H1 (cell line): Measurements from ENCODE around the gene ARSB. TPM values are rescaled to one million over a fixed set of nuclear protein-coding genes. Genes with fewer than 3 reads are reported as not detected.

Source experiments
- RAD21 ChIP-seq, 2 experiments: IDR thresholded peaks in 1 of 2; conservative IDR thresholded peaks in 1 of 2; 2 replicates each; pipeline ENCODE4 v1.6.1; 2011; ENCODE audit warnings: low read depth in 2 of 2, low read length in 2 of 2, improper control_type of control experiment in 1 of 2, inconsistent platforms in 1 of 2, mild to moderate bottlenecking in 1 of 2, moderate library complexity in 1 of 2
- polyA plus RNA-seq, 7 experiments: library from polyadenylated mRNA; depleted of rRNA in 3 of 7; stranded (reverse) in 5 of 7; unstranded in 2 of 7; fragments of >200 nt in 5 of 7; fragments of 200-250 nt in 2 of 7; gene quantifications; 1 replicate in 5 of 7; 2 replicates in 1 of 7; 4 replicates in 1 of 7; pipeline versions ENCODE4 v1.2.1 to v1.2.3, GENCODE V29; 2011 to 2013; ENCODE audit warnings: missing spikeins in 2 of 7, mixed read lengths in 2 of 7
- total RNA-seq: library from RNA; stranded (reverse); fragmentation: NEBNext Ultra II Directional; extraction: Animal tissue kit (Norgen Biotek cat#: 25700); gene quantifications from 2 replicates; pipeline ENCODE4 v1.2.1, GENCODE V29; 2021

Gene ARSB
- total and polyA plus RNA-seq, 2 of the 8 experiments (the other 6 are each of a cell fraction or from before 2014, with no cell fraction given), result 6.4 to 13.9 TPM

DNA sequence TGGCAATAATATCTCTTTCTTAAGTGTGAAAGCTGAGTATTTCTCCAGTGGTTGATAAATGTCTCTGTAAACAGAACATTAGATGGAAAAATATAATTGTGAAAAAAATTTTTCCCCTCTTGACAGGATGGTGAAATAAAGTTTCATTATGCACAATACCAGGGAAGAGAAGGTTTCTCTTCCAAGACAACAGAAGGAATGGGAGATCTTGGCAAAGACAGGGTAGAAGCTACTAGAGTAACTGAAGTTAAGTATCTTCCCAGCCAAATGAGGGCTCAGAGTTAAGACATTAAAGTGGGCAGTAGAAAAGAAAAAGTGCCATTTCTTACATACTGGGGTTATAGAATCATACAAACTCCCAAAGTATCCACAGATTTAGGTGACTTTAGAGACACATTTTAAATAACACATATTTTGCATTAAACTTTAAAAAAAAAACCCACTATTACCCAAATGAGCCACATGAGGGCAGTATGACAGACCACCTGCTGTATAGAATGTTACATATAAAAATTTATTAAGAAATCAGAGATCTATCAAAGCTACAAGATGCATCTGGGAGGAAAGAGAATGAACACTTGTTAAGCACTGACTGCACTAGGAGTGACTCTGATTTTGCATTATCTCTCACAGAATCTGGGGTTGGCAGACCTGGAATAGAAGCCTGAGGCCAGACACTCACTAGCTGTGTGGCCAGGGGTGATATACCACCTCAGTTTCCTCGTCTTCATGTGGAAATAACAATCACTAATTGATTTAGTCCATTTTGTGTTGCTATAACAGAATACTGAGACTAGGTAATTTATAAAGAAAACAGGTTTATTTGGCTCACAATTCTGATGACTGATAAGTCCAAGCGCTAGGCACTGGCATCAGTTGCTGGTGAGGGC lies 98.5 kb downstream of the ARSB start (continued):
- TF ChIP-seq RAD21 (IDR thresholded peaks at IDR 0.05 in 1 of 2, conservative IDR thresholded peaks at IDR 0.05 in 1 of 2; ENCODE audit: low read depth in 2 of 2, low read length in 2 of 2), result peak; percentile 18 to 24; a peak in 3 of 4 replicates
